HG02759 (cell line): ENCODE results near the gene ZNF260.
"Not testable (repeated sequence)": the region's sequence is repeated elsewhere in the genome, so short reads cannot be mapped to it uniquely, and the experiment has no call there.

Experiments
- ATAC-seq: cut with Tn5 transposase; IDR thresholded peaks from one replicate; pipeline ENCODE4 v1.9.1; 2021; ENCODE audit warnings: mild to moderate bottlenecking, moderate library complexity; ENCODE audit not compliant: unreplicated experiment

Gene ZNF260

DNA sequence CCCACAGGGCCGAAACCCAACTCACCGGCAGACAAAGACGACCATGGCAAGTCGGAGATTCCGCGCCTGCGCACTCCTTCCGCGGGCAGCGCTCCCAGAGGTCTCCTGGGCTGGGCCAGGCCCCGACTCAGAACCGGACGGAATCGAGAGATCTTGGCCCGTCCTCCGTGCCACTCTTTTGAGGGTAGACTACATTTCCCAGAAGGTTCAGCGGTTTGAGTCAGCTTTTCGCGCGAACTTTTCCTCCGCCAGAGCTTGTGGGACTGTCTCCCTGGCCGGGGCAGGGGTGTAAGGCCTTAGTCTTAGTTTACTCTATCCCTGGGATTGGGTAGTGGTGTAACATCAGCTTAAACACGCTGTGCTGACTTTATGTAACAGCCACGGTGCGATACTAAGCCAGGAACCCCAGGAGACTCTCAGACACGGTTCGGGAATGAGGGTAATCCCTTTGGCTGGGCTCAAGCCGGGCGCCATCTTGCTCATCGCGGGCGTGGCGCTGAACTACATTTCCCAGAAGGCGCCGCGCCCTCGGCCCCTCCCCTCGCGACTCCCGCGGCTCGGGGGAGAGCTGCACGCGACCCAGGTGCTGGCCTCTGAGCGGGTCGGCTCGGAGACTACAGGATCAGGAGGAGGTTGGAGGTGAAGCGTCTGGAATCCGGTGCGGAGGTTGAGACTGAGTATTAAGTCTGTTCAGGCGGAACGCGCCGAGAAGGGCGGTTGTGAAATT lies at the start of gene ZNF260:
TSS of gene ZNF260 (minus strand) at position 78 of the 727 bp plus-strand sequence. CDS start 13,033 bp downstream, outside the sequence.
- ATAC-seq: peak; percentile 91

DNA sequence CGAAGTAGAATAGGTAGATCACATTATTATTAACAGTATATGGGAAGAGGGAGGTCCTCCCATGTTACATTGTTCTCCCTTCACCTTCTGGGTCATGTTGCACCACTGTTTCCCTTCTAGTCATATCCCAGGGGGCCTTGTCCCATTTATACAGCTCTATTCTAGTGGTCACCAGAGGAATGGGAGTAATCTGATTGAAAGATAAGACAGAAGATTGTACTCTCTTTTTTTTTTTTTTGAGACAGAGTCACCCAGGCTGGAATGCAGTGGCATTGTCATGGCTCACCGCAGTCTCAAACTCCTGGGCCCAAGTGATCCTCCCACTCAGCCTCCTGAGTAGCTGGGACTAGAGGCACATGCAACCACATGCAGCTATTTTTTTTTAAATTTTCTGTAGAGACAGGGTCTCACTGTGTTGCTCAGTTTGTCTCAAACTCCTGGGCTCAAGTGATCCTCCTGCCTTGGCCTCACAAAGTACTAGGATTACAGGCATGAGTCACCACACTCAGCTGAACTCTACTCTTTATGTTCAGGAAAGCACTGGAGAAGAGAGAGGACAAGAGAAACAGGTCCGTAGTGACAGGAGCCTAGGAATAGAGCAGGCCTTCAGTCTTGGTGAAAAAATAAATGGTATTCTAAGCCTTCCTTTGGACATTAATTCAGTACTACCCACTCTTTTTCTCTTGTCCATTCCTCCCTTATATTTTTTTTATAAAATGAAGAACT lies 49.4 kb upstream of the ZNF260 start:
- no peak for ATAC-seq

DNA sequence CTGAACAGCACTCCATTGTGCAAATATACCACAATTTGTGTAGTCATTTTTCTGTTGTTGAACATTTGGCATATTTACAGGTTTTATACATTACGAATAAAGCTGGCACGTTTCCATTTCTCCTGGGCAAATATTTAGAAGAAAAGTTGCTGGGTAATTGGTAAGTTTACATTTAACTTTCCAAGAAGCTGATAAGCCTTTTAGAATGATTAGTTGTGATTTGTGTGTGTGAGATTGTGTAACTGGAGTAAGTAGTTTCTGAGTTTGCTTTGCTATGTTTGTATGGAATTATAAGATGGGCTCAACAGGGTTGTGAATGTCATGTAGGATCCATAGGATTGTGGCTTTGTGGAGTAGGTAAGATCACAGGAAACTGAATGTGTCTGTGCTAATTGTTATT lies 46.7 kb upstream of the ZNF260 start:
- no peak for ATAC-seq

DNA sequence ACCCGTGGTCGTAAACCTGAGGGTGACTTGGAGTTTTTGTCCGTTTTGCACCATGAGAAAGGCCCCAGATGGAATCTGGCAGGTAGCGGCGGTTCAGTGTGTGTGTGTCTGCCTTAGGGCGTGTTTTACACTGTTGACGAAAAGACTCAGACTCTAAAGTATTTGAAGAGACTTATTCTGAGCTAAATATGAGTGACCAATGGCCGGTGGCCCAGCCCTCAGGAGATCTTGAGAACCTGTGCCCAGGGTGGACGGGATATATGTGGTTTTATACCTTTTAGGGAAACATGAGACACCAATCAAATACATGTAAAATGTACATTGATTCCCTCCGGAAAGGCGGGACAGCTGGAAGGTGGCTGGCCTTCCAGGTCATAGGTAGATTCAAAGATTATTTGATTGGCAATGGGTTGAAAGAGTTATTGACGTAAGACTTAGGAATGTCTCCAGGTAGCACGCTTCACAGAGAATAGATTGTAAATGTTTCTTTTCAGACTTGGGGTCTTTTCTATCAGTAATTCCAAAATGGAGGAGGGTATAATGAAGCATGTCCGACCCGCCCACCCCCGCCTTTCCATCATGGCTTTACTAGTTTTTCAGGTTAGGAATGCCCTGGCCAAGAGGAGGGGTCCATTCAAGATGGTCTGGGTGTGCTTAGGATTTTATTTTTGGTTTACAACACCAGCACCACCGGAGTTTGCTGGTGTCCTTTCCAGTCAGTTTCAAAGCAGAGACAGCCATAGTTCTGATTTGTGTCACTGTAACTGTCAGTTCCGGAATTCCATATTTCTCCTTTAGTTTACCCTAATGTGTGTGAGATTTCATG lies 46.0 kb upstream of the ZNF260 start:
- ATAC-seq: peak; percentile 2

DNA sequence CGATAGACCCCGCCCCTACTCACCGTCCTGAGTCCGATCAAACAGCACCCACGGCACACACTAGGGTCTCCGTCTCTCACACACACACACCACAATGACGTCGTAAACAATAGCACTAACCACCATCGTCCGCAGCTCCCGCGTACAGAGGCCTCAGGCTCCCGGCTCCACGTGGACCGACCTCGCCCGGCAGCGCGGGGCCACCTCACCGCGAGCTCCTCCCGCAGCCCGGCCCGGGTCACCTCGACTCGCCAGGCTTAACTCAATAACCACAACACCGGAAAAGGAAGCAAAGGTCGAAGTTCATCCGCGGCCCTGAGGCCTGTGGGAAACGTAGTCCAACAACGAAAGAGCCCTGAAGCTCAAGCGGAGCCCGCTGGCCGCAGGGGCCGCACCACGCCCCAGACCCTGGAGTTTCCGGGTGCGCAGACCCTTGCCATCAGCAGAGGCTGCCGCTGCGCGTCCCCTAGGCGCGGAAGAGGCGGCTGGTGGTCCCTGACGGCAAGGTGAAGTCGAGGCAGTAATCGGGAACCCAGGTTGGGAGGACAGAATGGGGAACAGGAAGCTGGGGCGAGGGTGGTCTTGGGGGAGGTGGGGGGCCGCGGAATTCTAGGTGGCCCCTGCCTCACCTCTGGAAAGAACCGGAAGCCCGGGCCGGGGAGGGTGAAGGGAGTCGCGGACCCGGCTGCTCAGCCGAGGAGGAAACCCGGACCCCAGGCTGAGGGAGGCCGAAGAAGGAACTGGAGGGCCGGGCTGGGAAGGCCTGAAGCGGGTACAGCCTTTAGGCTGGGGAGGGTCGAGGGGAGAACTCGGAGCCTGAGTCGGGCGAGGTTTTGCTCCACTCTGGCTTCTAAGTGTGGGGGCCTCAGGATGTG lies 45.2 kb upstream of the ZNF260 start, which contains the start of gene ZNF529:
TSS of gene ZNF529 (minus strand) at position 273 of the 875 bp plus-strand sequence. CDS start 946 bp downstream, outside the sequence.
- peak; percentile 93 for ATAC-seq

DNA sequence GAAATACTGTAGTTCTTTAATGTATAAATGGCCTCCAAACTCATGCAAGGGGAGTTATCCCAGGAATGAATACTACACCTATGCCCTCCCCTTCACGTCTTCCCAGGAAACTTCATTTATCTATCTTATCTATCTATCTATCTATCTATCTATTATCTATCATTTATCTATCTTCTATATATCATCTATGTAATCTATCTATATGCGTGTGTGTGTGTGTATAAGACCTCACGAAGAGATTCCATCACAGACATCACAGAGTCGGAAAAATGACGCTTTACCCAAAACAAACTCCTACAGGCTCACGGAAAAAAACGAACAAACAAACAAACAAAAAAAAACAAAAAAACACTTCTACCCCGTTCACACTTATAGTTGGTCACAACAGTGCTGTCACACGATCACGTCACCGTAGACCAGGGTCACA lies 44.5 kb upstream of the ZNF260 start:
- ATAC-seq: no peak

DNA sequence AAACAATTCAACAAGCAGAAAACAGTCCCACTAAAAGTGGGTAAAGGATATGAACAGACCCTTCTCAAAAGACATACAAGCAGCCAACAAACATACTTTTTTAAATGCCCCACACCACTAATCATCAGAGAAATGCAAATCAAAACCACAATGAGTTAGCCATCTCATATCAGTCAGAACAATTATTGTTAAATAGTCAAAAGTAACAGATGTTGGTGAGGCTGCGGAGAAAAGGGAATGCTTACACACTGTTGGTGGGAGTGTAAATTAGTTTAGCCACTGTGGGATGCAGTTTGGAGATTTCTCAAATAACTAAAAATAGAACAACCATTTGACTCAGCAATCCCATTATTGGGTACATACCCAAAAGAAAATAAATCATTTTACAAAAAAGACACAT lies 36.3 kb upstream of the ZNF260 start:
- no peak for ATAC-seq

DNA sequence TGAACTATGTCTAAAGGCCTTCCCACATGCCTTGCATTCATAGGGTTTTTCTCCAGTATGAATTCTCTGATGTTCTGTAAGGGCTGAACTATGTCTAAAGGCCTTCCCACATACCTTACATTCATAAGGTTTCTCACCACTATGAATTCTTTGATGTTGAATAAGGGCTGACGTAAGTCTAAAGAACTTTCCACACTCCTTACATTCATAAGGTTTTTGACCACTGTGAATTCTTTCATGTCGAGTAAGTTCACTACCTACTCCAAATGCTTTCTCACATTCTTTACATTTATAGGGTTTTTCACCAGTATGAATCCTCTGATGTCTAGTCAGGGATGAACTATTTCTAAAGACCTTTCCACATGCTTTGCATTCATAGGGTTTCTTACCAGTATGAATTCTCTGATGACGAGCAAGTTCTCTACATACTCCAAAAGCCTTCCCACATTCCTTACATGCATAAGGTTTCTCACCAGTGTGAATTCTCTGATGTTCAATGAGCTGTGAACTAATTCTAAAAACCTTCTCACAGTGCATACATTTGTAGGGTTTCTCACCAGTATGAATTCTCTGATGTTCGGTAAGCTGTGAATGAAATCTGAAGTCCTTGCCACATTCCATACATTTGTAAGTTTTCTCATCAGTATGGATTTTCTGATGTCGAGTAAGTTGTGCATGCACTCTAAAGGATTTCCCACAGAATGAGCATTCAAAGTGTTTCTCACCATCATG lies 19.1 kb upstream of the ZNF260 start:
- ATAC-seq: no peak

DNA sequence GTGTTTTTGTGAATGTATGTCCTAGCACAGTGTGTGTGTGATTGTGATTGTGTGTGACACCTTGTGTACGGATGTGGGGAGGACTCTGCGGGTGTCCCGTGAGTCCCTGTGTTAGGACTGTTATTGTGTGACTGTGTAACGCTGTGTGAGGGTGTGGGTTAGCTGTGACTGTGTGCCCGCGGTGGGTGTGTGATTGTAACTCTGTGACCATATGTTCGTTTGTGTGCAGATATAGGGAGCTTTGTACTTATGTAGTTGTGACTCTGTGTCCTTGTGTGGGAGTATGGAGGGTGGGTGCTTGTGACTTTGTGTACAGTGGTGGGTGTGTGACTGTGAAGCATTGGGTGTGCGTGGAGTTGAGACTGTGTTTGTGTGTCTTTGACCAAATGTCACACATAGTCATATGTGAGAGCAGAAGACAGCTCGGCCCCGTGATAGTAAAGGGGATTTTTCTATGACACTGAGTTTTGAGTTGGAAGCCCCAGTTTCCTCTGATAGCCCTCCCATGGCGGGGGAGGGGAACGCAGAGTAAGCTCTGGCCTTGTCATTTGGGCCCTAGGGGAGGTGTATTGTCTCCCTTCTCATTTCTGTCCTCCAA lies 949 bp upstream of the ZNF260 start:
- peak; percentile 24 for ATAC-seq

DNA sequence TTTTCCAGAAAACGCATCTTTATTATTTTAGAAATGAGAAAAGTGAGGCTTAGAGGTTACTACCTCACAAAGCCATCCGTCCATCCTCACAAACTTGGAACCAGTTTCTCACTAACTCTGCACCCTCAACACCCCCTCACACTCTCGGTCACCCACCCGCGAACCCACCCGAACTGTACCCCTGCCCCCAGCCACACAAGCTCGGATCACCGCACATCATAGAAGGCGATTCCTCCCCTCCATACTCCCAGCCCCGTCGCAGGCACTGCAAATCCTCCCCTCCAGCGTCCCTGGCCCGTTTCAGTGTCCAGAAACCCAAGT lies 238 bp downstream of the ZNF260 start:
- no peak for ATAC-seq

DNA sequence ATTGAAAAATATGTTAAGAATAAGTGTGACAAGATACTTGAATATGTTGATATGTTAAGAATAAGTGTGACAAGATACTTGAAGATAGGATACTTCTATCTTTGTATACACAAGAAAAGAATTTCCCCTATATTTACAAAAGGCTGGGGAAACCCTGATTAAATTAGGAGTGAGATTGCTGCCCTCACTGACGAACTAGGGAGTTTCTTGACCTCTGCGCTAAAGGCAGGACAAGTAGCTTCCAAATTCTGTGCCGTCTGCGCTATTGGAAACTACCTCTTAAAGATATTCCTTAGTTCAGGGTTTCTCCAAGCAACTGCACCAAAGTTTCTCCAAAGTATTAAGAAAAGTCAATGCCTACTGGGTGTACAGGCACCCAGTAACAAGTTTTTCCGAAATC lies 730 bp downstream of the ZNF260 start:
- no peak for ATAC-seq

DNA sequence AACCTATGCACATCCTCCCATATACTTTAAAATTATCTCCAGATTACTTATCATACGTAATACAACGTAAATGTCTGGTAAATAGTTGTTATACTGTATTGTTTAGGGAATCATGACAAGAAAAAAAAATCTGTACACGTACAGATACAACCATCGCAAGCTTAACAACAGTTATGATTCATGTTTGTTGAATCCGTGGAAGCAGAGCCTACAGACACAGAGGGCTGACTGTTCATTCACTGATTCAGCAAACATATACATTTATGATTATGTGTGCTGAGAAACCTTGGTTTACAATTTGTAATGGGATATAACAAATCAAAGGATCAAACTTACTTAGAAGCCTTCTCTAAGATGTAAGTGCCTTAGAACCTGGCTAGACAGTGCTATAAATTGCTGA lies 1.5 kb downstream of the ZNF260 start:
- no peak for ATAC-seq

DNA sequence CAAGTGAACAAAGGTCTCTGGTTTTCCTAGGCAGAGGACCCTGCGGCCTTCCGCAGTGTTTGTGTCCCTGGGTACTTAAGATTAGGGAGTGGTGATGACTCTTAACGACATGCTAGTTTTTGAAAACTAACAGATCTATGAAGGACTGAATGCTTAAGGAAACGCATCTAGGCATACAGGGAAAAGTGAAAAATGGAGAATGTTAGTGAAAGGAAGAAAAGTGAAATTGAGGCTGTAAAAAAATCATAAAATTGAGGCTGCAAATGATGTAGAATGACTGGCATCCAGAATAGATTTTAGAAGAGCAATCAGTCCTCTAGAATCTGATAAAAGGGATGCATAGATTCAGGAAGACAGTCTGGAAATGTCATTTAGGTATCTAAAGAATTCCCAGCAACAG lies 3.5 kb downstream of the ZNF260 start:
- ATAC-seq: no peak

DNA sequence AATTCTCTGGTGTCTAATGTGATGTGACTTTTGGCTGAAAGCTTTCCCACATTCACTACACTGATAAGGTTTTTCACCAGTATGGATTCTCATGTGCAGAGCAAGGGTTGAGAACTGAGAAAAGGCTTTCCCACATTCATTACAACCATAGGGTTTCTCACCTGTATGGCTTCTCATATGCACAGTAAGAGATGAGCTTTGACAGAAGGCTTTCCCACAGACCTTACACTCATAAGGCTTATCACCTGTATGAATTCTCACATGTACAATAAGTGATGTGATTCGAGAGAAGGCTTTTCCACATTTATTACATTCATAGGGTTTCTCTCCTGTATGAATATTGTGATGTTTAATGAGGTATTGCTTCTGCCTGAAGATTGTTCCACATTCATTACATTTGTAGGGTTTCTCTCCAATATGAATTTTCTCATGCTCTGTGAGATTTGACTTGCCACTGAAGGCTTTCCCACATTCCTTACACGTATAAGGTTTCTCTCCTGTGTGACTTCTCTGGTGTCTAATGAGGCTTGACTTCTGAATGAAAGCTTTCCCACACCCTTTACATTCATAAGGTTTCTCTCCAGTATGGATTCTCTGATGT lies 14.0 kb downstream of the ZNF260 start:
- ATAC-seq: no peak

DNA sequence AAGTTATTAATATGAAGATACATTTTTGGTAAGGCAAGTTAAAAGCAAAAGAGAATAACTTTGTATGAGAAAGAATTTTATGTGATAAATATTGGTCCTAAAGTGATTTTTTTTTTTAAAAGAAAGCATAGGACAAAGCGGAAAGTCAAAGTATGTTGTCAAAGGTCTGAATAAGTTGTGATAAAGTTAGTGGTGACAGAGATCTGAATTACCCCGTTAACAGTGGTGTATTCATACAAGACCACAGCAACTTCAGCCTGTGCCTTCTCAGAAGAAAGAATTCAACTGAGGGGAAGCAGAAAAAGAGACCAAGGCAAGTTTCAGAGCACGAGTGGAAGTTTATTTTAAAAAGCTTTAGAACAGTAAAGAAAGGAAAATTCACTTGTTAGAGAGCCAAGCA lies 19.7 kb downstream of the ZNF260 start:
- ATAC-seq: no peak

DNA sequence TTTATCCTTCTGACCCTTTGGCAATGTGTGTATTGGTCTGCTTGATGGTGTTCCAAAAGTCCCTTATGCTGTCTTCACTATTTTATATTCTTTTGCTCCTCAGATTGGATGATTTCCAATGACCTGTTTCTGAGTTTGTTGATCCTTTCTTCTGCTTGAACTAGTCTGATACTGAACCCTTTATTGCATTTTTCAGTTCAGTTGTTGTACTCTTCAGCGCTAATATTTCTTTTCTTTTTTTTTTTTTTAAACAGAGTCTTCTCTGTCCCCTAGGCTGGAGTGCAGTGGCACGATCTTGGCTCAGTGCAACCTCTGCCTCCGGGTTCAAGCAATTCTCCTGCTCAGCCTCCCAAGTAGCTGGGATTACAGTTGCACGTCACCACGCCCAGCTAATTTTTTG lies 26.1 kb downstream of the ZNF260 start:
- ATAC-seq: no peak

DNA sequence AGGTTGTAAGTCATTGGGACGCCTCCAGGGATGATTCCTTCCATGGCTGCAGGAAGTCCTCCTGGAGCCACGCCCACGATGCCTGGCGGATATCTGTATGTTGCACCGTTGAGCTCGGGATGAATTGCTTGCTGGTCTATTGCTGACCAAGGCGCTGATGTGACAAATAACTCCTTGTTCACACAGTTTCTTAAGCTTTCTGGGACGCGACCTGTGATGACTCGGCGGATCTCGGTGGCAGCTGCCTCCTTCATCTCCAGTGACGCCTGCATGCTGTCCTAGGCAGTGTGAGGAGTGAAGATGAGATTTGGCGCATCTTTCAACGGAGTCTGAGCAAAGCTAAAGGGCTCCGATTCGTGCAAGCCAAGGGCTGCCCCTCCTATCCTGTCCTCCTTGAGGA lies 31.1 kb downstream of the ZNF260 start:
- ATAC-seq: no peak

DNA sequence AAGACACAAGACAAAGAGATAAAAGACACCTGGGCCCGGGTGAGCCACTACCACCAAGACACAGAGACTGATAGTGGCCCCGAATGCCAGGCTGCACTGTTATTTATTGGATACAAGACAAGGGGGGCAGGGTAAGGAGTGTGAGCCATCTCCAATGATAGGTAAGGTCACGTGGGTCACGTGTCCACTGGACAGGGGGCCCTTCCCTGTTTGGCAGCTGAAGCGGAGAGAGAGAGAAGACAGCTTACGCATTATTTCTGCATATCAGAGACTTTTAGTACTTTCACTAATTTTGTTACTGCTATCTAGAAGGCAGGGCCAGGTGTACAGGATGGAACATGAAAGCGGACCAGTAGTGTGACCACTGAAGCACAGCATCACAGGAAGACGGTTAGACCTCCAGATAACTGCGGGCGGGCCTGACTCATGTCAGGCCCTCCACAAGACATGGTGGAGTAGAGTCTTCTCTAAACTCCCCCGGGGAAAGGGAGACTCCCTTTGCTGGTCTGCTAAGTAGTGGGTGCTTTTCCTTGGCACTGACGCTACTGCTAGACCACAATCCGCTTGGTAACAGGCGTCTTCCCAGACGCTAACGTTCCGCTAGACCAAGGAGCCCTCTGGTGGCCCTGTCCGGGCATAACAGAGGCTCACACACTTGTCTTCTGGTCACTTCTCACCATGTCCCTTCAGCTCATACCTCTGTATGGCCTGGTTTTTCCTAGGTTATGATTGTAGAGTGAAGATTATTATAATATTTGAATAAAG lies 35.2 kb downstream of the ZNF260 start:
- not testable (repeated sequence) for ATAC-seq
